GM10266 (cell line): ENCODE measurements around the gene CRACDL.
A peak's percentile ranks its signal among the peaks of the same experiment; 100 is the strongest.

Experiments
- DNase-seq: peaks from one replicate; pipeline ENCODE4 v3.0.0; 2012; ENCODE audit errors: extremely low spot score
- TF ChIP-seq, protein P1 (sequence below): IDR thresholded peaks from 2 replicates; pipeline ENCODE4 v1.5.1; 2012; ENCODE audit warnings: mild to moderate bottlenecking, low read depth; ENCODE audit not compliant: control insufficient read depth, insufficient read depth; ENCODE audit errors: missing control alignments

The CRACDL gene

DNA sequence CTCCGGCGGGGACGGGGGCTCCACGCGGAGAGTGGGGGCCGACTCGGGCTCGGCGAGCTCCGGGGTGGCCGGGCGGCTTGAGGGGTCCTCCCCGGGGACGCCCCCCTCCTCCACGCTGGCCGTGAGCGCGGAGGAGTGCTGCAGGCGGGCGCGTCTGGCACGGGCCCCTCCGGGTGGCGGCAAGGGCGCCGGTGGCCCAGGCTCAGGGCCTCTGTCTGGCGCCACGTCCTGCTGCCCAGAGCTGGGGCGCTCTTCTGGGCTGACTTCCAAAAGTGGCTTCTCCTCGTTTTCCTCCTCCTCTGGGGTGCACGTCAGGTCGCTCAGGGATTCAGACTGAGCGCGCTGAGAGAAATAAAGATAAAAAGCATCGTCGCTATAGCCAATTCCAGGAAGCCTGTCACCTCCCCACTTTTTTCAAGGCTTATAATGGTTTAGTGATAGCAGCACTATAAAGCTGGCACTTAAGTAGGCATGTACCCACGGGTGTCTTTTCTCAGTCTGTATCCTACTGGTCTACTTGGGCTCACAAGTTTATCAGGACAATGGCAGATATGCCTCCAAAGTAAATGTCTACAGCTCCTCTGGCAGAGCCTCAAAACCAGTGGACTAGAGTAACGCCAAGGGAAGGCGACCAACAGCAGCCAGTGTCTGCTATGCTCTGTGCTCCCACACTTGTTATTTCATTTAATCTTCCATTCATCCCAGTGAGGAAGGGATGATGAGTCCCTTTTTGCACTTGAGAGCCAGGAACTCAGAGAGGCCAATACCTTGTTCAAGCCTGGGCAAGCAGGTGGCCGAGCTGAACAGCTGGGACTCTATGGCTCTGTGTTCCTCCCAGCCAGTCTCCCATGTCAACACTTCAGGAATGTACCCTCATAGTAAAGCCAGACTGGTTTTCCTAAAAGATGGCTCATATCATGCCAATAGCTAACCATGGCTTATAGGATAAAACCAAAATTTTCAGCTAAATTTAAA is 112.5 kb downstream of the CRACDL start:
- TF ChIP-seq, protein P1, sequence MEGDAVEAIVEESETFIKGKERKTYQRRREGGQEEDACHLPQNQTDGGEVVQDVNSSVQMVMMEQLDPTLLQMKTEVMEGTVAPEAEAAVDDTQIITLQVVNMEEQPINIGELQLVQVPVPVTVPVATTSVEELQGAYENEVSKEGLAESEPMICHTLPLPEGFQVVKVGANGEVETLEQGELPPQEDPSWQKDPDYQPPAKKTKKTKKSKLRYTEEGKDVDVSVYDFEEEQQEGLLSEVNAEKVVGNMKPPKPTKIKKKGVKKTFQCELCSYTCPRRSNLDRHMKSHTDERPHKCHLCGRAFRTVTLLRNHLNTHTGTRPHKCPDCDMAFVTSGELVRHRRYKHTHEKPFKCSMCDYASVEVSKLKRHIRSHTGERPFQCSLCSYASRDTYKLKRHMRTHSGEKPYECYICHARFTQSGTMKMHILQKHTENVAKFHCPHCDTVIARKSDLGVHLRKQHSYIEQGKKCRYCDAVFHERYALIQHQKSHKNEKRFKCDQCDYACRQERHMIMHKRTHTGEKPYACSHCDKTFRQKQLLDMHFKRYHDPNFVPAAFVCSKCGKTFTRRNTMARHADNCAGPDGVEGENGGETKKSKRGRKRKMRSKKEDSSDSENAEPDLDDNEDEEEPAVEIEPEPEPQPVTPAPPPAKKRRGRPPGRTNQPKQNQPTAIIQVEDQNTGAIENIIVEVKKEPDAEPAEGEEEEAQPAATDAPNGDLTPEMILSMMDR, result no peak
- no peak for DNase-seq

DNA sequence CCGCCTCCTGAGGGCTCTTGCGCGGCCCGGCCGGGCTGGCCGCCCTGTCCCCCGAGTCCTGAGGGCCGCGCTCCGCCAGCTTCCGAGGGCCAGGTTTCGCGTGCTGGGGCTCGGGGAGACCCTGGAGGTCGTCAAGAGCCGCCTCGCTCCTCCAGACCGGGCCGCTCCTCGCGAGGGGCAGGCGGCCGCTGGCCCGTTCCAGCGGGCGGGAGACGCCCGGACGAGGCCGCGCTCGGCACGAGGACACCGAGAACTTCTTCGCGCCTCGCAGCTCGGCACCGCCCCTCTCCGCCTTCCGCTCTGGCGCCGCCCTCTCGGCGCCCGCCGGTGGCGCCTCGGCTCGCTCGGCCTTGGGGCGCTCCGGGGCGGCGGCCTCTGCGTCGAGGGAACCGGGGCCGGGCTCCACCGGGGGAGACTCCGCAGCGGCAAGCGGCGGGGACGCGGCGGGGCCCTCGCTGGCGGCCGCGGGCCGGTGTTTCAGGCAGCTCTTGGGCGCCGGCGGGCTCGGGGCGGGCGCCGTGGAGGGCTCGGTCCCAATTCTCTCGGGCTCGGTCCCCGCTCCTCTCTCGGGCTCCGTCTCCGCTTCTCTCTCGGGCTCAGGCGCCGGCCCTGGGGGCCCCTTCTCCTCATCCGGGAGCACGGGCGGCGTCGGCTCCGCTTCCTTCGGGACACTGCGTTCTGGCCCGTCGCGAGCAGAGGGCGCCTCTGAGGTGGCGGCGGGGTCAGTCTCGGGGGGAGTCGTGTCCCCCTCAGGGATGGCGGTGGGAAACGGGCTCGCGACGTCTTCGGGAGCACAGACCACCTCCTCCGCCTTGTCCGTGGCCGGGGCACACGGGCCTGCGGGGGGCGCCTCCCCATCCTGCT is 113.5 kb downstream of the CRACDL start:
- TF ChIP-seq, protein P1, result no peak
- DNase-seq, result peak; percentile 48

DNA sequence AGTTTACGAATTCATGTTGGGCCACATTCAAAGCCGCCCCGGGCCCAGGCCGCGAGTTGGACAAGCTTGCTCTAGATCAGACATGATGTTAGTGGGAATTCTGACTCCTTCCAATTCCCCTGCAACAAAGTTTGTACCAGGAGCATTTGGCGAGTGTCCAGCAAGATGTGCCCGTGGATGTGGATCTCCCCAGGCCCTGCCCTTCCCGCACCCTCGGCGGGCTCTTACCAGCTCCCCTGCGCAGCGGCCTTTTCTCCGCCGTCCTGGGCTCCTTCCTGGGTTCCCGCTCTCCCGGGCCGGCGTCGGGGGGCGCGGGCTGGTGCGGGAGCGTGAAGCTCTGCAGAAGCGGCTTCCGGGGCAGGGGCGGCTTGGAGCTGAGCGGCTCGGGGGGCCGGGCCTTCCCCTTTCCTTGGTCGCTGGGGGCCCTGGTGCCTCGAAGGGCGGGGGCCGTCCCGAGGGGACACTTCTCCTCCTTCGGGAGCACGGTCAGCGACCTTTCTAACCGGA is 114.3 kb downstream of the CRACDL start:
- TF ChIP-seq, protein P1, result no peak
- no peak for DNase-seq

DNA sequence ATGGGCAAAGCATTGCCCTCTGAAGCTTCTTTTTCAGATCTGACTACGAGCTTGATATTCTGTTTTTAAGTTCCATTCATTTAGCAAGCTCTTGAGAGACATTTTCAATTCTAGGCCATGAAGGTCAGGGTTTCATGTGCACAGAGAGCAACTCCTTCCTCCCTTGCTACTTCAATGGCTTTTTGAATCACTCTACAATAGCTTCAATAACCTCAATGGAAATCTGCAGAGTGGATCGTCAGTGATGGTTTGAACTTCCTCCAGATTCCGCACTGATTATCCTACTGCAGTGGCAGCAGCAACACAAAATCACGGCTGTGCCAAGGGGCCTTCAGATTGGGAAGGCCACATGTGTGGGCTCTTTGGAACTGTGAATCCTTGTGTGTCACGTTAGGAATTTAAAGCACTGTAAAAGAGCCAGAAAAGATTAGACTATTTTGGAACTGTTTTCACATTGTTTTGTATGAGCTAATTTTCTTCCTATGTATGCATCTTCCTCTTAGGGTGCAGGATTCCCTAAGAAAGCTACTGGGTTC is 116.7 kb downstream of the CRACDL start:
- no peak for DNase-seq
- TF ChIP-seq, protein P1, result no peak

DNA sequence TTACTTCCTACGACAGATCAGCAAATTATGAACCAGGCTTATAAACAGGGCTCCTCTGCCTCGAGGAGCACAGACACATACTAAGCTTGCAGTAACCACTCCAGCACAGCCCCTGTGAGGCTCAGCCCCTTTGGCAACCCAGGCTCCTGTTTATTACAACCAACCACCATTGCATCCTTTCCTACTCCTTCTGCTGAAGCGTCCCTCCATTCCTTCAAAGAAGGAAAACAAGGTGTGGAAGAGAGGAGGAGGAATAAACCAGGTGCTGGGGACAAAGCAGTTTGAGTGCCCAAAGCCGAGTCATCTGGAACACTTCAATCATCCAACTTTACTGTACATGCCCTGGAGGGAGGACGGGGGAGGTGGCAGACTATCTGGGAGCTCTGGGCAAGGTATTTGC is 117.9 kb downstream of the CRACDL start:
- no peak for DNase-seq
- TF ChIP-seq, protein P1, result no peak

DNA sequence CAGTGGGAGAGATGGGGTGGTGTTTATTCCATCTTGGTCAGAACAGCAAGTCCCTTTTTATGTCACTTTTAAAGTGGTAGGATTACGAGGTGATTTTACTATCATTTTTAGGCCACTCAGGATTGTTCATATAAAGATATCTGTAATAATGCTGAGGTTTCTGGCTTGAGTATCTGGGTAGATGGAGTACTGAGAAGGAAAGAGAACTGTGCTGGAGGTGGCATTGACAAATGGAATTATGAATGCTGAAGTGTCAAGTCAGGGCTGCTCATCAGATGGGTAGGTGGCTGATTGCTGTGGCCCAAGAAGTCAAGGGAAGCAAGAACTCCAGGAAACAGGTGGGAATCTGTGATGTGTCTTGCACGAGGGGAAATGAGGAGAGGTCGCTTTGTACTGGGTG is 119.7 kb downstream of the CRACDL start:
- TF ChIP-seq, protein P1, result no peak
- DNase-seq, result no peak

DNA sequence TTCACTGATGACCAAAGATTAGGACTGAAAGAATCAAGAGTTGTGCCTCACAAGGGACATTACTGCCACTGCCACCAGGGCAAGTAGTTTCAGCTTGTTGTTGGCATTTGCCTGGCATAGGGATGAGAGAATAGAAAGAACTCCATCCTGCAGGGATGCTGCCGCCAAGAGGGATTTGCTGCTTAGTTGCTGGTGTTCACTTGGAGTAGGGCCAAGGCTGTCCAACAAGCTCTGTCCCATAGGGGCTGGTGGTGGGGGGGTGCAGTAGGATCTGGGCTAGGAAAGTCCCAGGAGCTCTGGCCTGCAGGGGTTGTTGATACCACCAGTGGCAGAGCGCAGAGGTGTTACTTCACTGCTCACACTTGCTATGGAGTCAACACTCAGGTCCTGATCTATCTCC is 120.2 kb downstream of the CRACDL start:
- TF ChIP-seq, protein P1, result no peak
- DNase-seq, result no peak
